SKM-1 (cell line): ENCODE results near the gene KCNQ1OT1.

ENCODE experiments used
- DNase-seq: peaks from one replicate; lab custom pipeline; 2025; ENCODE audit not compliant: unreplicated experiment; lab: John Stamatoyannopoulos, UW

The KCNQ1OT1 gene

DNA sequence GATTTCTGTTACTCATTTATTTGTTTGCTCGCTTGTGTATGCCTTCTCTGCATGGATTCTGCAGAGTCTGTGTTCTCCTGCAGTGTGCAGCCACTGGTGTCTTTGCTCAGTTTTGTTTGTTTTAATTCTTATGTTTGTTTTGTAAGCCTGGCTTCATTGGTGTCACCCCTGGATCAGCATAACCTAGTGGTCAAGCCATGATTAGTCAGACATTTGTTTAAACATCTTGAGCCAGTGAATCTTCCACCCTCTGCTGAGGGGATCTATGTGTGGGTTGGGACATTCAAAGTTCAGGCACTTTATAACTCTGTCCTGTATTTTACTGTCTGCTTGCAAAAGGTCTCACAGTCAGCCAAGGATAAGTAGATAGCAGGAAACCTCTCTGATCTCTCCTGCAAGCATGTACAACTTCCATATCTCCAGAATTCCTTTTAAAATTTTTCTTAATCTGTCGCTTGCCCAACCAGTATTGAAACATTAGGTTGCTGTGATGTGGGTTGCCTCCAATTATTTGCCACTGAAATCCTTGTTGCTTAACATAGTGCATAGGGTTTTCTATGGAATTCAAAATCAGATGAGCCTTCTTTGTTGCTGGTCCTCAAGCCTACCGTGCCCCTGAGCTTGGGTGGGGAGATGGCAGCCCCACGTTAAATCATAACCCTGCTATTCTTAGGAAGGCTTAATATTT is 86.8 kb downstream of the KCNQ1OT1 start:
- no peak for DNase-seq

DNA sequence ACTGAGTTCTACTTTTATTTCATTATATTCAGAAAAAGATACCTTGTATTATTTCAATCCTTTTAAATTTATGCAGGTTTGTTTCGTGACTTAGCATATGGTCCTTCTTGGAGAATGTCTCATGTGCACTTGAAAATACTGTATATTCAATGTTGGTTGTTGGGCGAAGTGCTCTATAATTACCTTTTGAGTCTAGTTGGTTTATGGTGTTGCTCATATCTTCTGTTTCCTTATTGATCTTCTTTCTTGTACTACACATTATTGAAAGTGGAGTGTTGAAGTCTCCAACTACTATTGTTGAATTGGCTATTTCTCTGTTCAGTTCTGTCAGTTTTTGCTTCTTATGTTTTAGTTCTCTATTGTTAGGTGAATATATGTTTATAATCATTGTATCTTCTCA is 90.4 kb downstream of the KCNQ1OT1 start:
- no peak for DNase-seq

DNA sequence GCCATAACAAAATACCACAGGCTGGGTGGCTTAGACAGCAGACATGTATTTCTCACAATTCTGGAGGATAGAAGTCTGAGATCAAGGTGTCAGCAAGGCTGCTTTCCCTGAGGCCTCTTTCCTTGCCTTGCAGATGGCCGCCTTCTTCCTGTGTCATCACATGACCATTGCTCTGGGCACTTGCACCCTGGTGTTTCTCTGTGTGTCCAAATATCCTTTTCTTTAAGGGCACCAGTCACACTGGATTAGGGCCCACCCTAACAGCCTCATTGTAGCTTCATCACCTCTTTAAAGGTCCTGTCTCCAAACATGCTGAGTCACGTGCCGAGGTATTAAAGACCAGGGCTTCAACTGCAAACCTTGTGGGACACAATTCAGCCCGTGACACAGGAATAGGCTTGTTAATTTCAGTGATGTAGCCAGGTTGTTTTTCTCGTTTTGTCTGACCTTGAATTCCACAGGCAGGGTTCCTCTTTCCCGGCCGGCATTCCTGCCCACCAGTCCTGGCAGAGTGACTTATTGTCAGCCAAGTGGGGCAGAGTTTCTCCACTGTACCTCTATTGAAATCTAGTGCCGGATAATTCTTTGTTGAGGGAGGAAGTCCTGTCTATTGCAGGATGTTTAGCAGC is 100.1 kb downstream of the KCNQ1OT1 start:
- DNase-seq = no peak

DNA sequence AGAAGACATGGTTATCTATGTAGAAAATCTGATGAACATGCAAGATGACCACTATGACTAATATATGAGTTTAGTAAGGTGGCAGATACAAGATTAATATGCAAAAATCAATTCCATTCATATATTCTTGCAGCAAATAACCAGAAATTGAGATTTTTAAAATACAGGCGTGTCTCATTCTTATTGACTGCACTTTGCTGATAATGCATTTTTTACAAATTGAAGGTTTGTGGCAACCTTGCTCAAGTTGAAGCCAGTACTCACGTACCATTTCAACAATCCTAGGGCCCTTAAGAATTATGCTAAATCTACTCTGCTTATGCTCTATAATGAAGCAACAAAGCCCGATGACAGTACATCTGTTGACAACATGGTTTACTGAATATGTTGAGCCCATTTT is 104.6 kb downstream of the KCNQ1OT1 start:
- no peak for DNase-seq

DNA sequence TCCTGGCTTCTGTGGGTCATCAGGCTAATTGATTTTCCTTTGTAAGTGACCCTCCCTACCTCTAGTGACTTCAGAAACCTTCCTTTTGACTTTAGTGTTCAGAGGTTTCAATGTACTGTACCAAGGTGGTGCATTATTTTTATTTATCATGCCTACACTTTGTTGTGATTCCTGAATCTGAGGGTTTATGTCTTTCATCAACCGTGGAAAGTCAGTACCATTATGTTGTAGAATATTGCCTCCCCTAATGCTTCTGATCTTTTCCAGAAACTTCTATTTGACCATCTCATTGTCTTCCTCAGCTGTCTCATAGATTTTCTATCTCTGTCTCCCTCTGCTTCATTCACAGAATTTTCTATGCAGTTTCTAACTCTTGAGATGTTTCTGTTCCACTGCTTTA is 105.5 kb downstream of the KCNQ1OT1 start:
- DNase-seq = no peak

DNA sequence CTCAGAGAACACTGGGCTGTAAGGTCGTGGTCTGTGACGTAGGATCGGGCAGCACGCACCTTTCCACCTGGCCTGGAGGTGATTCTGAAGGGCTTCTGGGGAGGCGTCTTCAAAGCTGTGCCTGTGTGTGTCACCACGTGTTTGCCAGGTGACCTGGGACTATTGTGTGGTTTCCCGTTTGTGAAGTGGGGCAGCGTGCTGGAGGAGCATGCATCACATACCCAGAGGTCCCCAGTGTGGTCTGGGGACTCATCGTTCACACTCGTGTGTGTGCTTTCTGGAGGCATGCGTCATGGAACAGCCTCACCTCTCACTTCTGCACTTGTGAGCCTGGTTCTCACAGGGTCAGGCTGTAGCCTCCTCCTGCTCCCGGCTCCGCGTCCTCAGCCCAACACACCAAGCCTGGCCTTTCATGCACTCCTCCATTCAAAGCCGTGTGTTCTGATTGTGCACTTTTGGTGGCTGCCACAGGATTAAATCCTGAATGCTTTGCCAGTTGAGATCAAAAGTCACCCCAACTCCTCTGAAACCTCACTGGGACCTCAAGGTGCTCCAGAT is 106.3 kb downstream of the KCNQ1OT1 start:
- no peak for DNase-seq

DNA sequence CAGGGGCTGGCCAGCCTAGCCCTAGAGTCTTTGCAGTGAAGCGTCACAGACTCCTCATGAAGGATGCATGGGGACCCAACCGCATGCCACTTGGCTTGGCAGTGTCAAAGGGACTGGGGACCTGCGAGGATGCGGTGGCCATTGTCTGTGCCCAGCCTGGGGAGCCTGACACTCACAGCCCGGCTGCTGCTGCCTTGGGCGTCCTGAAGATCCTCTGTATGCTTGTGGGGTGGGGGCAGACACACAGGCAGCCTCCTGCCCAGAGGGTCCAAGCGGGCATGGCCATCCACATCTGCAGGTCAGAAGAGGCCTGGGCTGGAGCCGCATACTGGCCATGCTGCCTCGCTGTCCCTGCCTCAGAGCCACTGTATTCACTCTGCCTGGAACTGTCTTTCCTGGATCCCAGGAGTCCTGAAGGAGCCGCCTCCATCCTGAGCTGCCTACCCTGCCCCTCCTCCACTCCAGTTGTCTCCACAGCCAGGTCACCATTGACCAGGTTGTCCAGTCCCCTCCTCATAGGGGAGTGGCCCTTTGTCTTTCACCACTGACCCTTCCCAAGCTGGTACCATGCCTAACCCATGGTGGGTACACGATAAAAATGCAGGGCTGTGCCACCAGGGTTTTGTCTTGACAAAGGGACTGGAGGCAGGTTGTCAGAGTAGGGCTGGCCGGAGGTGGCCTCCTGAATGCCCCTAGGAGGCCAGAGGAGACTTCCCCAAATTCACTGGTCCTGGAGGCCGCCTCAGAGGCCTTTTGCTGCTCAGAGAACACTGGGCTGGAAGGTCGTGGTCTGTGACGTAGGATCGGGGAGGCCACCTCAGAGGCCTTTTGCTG is 107.0 kb downstream of the KCNQ1OT1 start:
- no peak for DNase-seq

DNA sequence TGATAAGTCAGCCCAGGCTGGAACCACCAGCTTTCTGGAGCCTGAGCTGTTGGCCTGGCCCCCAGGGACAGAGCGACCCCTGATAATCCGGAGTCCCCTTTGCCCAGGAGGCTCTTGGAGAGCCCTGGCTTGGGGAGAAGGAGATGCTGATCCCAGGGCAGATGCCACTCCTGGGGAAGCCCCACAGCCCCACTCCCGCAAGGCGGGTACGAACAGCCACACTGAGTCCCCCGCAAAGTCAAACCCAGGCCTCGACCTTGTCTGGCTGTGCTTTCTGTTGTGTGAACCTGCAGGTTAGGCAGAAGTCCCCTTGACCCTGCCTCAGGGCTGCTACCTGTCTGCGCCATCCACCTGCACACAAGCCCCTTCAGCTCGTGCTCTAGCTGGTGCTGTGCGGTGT is 108.0 kb downstream of the KCNQ1OT1 start:
- no peak for DNase-seq

DNA sequence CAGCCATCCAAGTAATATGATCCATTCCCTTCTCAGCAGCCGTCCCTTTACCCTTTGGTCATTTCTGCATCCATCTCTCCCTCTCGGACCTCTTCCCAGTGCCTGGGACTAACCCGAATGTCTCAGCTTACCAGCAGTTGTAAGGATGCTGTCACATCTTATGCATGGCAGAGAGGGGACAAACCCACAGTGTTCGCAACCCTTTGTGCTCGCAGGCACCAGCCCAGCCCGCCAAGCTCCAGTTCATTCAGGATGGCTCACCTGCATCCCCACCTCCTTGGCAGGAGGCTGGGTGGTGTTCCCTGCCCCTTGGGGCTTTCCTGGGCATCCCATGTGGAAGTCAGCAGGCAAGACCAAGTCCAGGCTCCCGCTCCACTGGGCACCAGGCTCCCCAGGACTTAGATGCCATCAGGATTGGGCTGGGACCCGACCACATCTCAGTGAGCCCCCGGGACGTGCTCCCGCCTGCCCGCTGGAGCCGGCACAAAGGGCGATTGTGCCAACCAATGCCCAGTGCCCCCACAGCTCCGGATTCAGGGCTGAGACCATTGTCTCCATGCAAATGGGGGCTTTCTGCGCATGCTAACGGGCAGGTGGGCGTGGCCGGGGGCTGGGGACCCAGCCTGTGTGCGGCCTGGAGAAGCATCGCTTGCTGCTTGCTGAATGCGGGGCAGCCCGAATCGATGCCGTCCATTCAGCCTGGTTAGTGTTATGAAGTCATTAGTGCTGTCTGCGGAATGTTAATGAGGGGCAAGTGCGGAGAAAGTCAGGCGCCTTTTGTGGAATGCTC is 108.6 kb downstream of the KCNQ1OT1 start:
- DNase-seq = no peak

DNA sequence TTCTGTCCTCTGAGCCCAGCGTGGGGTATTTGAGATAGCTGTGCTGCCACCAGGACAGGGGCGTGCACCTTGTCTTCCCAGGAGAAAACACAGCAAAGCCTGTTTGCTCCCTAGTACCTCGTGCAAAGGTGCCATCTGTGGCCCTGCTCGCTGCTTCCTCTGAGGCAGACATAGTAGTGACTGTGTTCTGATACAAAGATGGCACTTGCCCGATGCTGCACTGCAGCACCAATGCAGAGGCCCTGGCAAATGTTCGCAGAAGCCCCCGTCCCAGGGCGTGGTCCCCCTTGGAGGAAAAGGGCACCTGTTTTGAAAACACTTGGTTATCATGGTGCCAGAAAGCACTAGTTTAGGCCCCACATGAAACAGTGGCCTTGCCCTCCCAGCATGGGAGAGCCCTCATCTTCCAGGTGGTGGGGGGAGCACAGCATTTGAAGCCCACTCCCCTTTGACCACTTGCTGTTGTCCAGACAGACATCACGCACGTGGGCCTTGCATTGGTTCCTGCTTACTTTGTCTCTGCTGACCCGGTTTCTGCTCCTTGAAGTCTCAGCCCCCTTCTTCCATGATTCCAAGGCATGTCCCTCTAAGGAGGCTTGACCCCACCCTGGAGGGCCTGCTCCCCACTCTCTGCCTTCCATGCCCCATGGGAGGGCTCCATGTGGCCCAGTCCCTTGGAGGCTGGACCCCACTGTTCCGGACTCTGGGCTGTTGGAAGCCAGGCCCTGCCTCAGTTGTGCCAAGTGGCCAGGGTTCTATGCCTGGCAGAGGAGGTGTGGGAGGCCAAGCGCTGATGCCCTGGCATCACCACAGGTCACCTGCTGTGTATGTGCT is 109.4 kb downstream of the KCNQ1OT1 start:
- DNase-seq = no peak

DNA sequence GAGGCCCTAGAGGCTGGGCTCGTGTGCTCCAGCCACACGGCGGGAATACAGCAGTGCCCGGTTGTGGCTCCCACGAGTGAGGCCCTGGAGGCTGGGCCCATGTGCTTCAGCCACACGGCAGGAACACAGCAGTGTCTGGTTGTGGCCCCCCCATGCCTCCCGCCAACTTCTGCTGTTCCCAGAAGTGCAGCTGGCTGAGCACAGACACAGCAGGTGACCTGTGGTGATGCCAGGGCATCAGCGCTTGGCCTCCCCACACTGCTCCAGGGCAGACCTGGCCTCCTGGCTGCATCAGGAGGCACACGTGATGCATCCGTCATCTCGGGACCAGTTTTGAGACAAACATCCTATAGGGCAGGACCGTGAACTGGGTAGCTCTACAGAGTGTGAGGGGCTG is 110.3 kb downstream of the KCNQ1OT1 start:
- DNase-seq = no peak

DNA sequence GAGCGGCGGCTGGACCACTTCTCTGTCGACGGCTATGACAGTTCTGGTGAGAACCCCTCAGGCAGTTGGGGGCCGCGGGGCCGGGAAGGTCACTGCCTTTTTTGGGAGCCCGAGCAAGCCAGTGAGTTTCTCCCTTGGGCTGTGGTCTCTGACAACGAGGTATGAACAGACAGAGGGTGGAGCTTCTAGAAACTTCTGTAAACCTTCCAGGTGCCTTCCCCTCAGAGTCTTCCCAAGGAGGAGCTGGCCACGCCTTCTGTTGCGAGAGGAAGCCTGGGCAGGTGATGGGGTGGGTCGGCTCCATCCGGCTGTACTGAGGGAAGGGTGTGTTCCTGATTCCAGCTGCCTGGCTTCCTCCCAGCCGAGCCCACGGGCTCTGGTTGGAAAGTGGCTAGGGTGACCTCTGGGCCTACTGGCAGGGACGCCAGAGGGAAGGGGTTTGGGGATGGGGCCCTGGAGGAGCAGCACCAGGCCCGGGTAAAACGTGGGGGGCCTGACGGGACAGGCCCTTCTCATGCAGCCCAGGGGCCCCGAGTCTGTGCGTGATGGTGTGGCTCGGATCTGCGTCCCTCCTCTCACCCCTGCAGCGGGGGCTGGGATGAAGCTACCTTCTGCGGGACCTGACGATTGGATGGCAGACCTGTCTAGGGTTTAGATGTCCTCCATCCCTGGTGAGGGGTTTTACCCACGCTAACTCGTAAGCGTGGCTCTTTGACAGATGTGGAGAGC is 110.8 kb downstream of the KCNQ1OT1 start:
- DNase-seq = no peak

DNA sequence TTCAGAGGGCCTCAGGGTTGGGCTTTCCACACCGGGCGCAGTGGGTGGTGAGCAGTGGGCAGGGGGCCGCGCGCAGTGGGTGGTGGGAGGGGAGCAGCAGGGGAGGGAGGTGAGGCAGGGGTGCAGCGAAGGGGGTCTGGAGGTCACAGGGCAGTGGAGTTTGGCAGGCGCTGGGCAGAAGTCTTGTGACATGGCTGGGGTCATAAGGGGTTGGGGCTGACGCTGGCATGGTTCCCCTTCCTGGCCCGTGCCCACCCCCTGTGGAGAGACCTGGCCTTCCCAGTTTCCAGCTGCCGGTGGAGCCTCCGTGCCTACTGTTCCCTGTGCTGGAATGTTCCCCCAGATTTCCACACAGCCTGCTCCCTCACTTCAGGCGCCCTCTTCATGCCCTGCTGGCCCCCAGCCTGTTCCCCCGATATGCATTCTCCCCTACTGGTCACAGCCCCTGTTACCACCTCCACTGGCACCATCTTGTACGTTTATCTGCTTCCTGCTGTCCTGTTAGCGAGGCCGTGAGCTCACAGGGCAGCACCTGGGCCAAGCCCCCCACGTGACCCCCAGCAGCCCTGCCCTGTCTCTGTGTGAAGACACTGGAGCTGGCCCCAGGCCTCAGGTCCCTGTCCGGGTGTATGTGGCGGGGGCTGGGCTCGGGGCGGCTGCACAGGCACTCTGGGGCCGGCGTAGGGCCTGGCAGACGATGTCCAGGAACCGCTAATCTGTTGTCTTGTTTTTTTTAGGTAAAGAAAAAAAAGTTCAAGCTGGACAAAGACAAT is 111.6 kb downstream of the KCNQ1OT1 start:
- no peak for DNase-seq

DNA sequence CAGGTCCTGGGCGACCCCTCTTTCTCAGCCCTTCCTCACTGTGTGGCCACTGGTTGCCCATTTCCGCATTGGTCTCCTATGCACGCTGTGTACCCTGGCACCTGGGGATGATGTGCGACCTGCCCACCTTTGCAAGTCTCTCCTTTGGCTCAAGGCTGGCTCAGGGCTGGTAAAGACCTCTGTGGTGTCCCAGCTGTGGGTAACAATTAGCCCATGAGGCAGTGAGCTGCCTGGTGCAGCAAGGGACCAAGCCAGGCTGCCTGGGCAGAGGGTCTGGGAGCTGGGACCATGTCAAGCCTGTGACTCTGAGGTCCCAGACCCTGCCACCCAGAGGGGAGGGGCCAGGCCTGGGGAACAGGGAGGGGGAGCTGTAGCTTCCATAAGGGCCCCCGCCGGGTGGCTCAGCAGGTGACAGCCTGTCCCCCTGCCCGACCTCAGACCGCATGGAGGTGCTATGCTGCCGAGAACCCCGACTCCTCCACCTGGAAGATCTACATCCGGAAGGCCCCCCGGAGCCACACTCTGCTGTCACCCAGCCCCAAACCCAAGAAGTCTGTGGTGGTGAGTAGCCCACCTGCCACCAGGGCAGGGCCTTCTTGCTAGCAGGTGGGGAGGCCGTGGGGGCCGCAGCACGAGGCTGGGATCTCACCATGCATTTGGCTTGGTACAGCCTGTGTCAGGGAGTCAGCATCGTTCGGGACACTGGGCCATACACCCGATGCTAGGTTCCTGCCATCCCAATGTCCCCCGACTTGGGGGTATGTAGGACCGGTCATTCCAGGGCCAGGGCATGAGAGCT is 112.5 kb downstream of the KCNQ1OT1 start:
- DNase-seq = no peak

DNA sequence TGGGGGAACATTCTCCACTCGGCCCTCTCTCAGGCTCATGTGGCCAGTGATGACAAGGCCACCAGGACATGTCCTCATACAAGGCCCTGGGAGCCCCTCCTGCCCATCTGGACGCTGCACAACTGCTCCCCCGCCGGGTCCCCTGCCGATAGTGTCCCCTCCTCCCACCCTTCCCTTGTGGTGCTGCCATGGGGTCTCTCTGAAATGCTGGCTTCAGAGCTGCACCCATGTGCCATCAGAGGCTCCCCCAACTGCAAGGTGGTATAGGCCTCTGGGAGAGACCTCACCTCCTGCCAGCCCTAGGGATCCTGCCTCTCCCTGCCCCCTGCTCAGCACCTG is 113.0 kb downstream of the KCNQ1OT1 start:
- DNase-seq = no peak

DNA sequence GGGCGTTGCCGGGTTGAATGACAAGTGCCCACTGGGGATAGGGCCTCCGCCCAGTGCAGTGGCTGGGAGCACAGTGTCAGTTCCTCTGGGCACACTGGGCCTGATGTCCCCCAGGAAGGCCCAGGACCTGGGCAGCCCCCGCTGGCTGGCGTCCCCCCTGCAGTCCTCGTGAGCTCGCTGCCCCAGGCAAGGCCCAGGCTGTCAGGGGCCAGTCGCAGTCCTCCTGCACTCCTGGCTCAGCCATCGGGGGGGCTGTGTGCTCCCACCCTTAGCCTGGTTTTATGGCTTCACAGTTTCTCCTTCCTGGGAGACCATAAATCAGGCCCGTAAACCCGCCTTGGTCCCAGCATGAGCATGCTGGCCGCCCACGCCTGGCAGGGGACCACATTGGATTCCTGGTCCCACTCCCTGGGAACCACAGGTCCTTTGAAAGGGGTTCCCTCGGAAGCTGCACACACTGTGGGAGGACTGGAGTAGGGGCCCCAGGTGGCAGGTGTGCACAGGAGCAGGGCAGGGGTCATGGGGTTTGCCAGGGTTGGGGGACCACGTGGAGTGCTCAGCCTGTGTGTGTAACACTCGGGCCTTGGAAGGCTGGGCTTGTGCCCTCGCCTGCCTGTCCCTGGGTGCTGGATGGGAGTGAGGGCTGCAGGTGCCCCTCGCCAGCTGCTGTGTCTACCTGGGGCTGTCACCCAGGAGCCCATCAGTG is 113.6 kb downstream of the KCNQ1OT1 start:
- no peak for DNase-seq

DNA sequence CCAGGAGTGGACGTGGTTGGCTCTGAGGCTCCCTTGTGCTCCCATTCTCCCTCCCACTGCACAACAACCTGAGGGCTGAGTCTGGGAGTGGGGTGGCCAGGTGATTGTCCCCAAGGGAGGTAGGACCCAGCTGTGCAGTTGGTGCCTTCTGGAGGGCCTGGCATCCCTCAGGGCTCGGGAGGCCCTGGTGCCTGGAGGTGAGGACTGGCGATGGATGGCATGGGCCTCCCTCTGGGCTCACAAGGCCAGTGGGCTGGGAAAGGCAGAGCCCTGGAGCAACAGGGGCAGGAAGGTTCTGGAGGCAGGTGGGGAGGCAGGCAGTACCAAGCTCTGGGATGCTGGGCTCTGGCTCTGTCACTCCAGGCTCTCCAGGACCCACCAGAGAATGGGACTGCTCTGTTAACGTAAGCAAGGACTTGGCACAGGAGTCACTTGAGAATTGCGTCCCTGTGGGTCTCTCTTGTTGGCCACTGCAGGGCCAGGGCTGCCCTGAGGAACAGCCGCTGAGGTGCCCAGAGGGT is 114.2 kb downstream of the KCNQ1OT1 start:
- DNase-seq = no peak
